A549 (cell line): Measurements from ENCODE around the gene BTBD16.

Source experiments
- CHD4 ChIP-seq: fragments of 200-600 bp; sonication (generic); IDR thresholded peaks from 2 replicates; pipeline ENCODE4 v1.6.1; 2016; ENCODE audit warnings: antibody characterized with exemption, mild to moderate bottlenecking, borderline replicate concordance
- CTCF ChIP-seq: fragments of >200 bp; sonication (Bioruptor Twin); formaldehyde crosslinking; IDR thresholded peaks from 3 replicates; pipeline ENCODE4 v1.5.1; 2016
- MAZ ChIP-seq: fragments of 150-350 bp; IDR thresholded peaks from 2 replicates; pipeline ENCODE4 v1.6.1; 2014; ENCODE audit warnings: antibody characterized with exemption, low read depth, low read length, borderline replicate concordance

DNA sequence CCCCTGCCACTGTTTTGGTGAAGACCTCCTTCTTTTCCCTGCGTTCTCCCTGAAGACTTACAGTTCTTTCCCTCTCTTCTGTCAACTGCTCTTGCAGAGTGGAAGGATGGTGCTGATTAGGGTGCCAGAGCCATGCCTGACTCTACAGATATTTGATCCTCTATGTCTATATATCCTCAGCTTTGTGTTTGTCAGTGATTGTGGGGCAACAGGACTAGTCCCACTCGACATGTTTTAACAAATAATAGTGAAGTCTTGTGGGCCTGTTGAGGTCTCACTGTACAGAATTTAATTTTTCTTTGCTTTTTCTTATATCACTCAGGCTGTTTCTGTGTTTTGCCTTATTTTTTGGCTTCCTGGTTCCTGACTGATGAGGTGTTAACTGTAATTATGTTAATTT, 108.4 kb downstream of the BTBD16 start:
- TF ChIP-seq CTCF, result no peak
- TF ChIP-seq CHD4, result no peak
- no peak for TF ChIP-seq MAZ
